22Rv1 (cell line): ENCODE data around the gene DTNB.

Experiments used
- ZFX ChIP-seq: fragments of 450-650 bp; IDR thresholded peaks from 2 replicates; pipeline ENCODE4 v1.6.1; 2017; ENCODE audit warnings: antibody characterized with exemption, borderline replicate concordance
- TF ChIP-seq, protein P1 (sequence below): fragments of 450-650 bp; IDR thresholded peaks from 2 replicates; pipeline ENCODE4 v1.5.1; 2017; ENCODE audit warnings: mild to moderate bottlenecking

DNA sequence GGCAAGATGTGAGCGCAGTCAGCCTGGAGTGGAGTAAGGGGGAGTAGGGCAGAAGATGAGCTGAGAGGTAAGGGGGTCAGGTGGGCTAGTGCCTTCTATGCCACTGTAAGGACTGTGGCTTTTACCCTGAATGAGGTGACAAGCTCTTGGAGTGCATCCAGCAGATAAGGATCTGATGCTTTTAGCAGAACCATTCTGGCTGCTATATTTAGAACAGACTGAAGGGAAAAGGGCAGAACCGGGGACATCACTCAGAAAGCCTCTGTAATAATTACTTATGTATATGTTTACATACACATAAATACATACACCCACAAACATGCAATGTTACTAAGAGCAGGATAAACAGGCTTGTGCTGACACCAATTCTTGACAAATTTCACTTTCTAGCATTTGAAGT lies 124.8 kb downstream of the DTNB start:
- TF ChIP-seq, protein P1, sequence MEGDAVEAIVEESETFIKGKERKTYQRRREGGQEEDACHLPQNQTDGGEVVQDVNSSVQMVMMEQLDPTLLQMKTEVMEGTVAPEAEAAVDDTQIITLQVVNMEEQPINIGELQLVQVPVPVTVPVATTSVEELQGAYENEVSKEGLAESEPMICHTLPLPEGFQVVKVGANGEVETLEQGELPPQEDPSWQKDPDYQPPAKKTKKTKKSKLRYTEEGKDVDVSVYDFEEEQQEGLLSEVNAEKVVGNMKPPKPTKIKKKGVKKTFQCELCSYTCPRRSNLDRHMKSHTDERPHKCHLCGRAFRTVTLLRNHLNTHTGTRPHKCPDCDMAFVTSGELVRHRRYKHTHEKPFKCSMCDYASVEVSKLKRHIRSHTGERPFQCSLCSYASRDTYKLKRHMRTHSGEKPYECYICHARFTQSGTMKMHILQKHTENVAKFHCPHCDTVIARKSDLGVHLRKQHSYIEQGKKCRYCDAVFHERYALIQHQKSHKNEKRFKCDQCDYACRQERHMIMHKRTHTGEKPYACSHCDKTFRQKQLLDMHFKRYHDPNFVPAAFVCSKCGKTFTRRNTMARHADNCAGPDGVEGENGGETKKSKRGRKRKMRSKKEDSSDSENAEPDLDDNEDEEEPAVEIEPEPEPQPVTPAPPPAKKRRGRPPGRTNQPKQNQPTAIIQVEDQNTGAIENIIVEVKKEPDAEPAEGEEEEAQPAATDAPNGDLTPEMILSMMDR, result no peak
- TF ChIP-seq ZFX, result no peak
